Activated CD4-positive, alpha-beta memory T cell treated with anti-CD3 and anti-CD28 coated beads, Interleukin-2, amount 10 ng/mL, durations not matched to agents 7 days and 5 days (primary cell): ENCODE measurements around the gene RPLP2. TPM values are rescaled to one million over a fixed set of nuclear protein-coding genes. Genes with fewer than 3 reads are reported as not detected.
A peak's percentile ranks its signal among the peaks of the same experiment; 100 is the strongest.

Experiments used
- CTCF ChIA-PET: fragments of 350-600 bp; sonication (Branson Sonifier 250); formaldehyde crosslinking; loops from one replicate; lab custom pipeline; 2021; ENCODE audit warnings: antibody characterized with exemption, inconsistent platforms; lab: Charles Lee
- POLR2A ChIA-PET: fragments of 350-600 bp; sonication (Branson Sonifier 250); formaldehyde crosslinking; loops from one replicate; lab custom pipeline; 2021; ENCODE audit warnings: antibody characterized with exemption; lab: Charles Lee
- DNase-seq: peaks from one replicate; pipeline ENCODE4 v3.0.0-alpha.2; 2020
- H3K27ac Mint-ChIP-seq: one replicate; pipeline ENCODE4 v1.8.0; 2021; ENCODE audit warnings: mild to moderate bottlenecking, mixed read lengths
- H3K27me3 Mint-ChIP-seq: one replicate; pipeline ENCODE4 v1.8.0; 2021; ENCODE audit warnings: mixed read lengths
- H3K36me3 Mint-ChIP-seq: one replicate; pipeline ENCODE4 v1.8.0; 2021; ENCODE audit warnings: low read depth, mixed read lengths
- H3K4me1 Mint-ChIP-seq: one replicate; pipeline ENCODE4 v1.8.0; 2021; ENCODE audit warnings: mixed read lengths
- H3K4me3 Mint-ChIP-seq: one replicate; pipeline ENCODE4 v1.8.0; 2021; ENCODE audit warnings: mild to moderate bottlenecking, mixed read lengths
- H3K9me3 Mint-ChIP-seq: one replicate; pipeline ENCODE4 v1.8.0; 2021; ENCODE audit warnings: mixed read lengths
- total RNA-seq, 2 experiments: library from RNA; stranded (reverse); gene quantifications; one replicate each; pipeline ENCODE4 v1.2.3, GENCODE V29; 2021

Gene RPLP2
- 1,000 to 10,000 TPM; 2,077 to 2,079 TPM for total RNA-seq

DNA sequence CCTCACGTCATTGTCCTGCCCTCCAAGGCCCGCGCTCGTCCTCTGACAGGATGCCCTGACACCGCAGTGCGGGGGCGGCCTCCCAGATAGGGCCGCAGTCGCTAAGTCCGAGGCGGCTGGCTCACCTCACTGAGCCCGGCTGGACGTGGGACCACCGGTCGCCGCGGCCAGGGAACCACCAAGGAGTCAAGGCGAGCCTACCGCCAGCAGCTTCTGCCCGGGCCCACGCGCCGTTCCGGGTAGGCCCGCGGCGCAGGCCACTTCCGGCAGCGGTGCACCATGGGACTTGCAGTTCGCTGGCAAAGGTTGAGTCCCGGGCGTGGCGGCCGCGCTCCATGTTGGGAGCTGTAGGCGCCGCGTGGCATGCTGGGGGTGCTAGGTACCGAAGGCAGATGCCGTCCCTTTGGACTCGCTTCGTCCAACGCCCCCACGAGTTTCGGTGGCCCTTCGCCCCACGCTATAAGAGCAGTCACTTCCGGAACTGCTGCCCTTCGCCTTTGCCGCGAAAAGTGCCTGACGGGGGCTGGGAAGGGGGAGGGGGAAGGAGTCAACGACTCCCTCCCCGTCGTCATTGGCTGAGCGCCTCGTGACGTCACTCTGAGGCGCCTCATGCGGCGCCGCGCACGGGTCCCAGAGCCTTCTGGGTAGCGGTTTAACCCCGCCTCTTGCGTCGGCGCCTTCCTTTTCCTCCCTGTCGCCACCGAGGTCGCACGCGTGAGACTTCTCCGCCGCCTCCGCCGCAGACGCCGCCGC, at the start of gene RPLP2:
Gene RPLP2 (plus strand): TSS at position 681 of the 753 bp plus-strand sequence. CDS start 268 bp downstream, outside the sequence.
- H3K4me3 Mint-ChIP-seq: peak within 1 kb of the TSS; percentile 92
- H3K4me1 Mint-ChIP-seq: peaks cover 46% of the 10 kb centered on the region
- POLR2A ChIA-PET: interaction anchor here (0.6 to 2.3 kb wide), 21 partner anchors 10 to 572 kb away, joined by 3 to 62 read pairs (median 4); partner anchors contain the start of genes CD151, CEND1, CRACR2B and DEAF1
- H3K36me3 Mint-ChIP-seq: peaks cover 30% of the 10 kb centered on the region
- H3K27ac Mint-ChIP-seq: peak within 1 kb of the TSS; percentile 98
- no peaks in the 10 kb centered on the region for H3K27me3 Mint-ChIP-seq
- CTCF ChIA-PET: interaction anchor here (0.9 to 2.1 kb wide), 5 partner anchors 10 to 83 kb away, joined by 3 to 8 read pairs (median 3); partner anchors contain the start of gene PNPLA2
- DNase-seq: peak; percentile 98
- no peaks in the 10 kb centered on the region for H3K9me3 Mint-ChIP-seq

DNA sequence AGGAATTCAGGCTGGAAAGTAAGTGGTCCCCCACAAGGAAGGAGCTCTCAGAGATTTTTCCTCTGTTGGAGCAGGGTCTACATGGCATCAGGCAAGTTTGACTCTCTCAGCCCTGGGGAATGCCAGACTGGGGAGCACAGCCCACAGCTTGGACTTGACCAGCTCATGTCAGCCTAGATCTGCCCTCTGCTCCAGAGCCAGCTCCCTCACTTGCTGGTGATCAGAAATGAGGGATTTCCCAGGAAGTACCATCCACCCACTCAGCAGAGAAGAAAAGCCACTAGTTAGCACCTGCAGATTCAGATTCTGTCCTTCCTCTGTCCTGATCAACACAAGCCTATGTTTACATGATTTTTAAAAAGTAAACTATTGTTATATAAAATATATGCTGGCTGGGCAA, 49.5 kb upstream of the RPLP2 start:
- no peak overlapping the region for H3K4me3 Mint-ChIP-seq
- CTCF ChIA-PET: interaction anchor here (1.6 kb wide), 1 partner anchor 12 kb away, joined by 5 read pairs; the partner anchor contains the start of gene TALDO1
- DNase-seq: no peak
- no peaks in the 10 kb centered on the region for H3K9me3 Mint-ChIP-seq
- H3K27me3 Mint-ChIP-seq: no peaks in the 10 kb centered on the region
- H3K27ac Mint-ChIP-seq: peak overlapping the region; percentile 19
- peaks cover 60% of the 10 kb centered on the region for H3K36me3 Mint-ChIP-seq
- POLR2A ChIA-PET: interaction anchor here (1.3 kb wide), 1 partner anchor 12 kb away, joined by 3 read pairs; no protein-coding TSS in a partner anchor
- no peaks in the 10 kb centered on the region for H3K4me1 Mint-ChIP-seq

- ChIA-PET POLR2A (interaction anchor here (0.7 to 1.2 kb wide), 2 partner anchors 14 to 48 kb away, joined by 3 read pairs; partner anchors contain the start of genes RPLP2 and TALDO1), CTCF (interaction anchor here (0.6 to 0.7 kb wide), 2 partner anchors 55 to 188 kb away, joined by 3 to 4 read pairs; no protein-coding TSS in a partner anchor)
- Mint-ChIP-seq H3K4me3 (no peak overlapping the region), H3K36me3 (peaks cover 59% of the 10 kb centered on the region), H3K4me1 (peaks cover 1% of the 10 kb centered on the region), H3K27me3 (no peaks in the 10 kb centered on the region), H3K27ac (no peak overlapping the region), H3K9me3 (no peaks in the 10 kb centered on the region)
- DNase-seq: no peak
Observed at GRCh38 chr11:761526-762108, 48.1 kb upstream of the RPLP2 start.

- H3K4me3 Mint-ChIP-seq: no peak overlapping the region
- peaks cover 53% of the 10 kb centered on the region for H3K36me3 Mint-ChIP-seq
- ChIA-PET CTCF (interaction anchor here (0.6 kb wide), 1 partner anchor 187 kb away, joined by 3 read pairs; no protein-coding TSS in a partner anchor), POLR2A (interaction anchor here (1.2 kb wide), 1 partner anchor 15 kb away, joined by 3 read pairs; the partner anchor contains the start of gene TALDO1)
- no peak for DNase-seq
- H3K27ac Mint-ChIP-seq: no peak overlapping the region
- no peaks in the 10 kb centered on the region for H3K27me3 Mint-ChIP-seq
- peaks cover 5% of the 10 kb centered on the region for H3K4me1 Mint-ChIP-seq
- no peaks in the 10 kb centered on the region for H3K9me3 Mint-ChIP-seq
Observed at GRCh38 chr11:762421-763072, 47.2 kb upstream of the RPLP2 start.

DNA sequence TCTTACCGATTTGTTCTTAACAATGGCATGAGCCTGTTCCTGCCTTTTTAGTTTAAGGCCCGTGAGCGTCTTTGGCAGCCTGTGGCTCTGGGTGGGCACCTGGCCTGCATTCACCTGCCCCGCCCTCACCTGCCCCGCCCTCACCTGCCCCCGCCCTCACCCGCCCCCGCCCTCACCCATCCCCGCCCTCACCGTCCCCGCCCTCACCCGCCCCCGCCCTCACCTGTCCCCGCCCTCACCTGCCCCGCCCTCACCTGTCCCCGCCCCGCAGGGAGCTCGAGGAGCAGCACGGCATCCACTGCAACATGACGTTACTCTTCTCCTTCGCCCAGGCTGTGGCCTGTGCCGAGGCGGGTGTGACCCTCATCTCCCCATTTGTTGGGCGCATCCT, 46.7 kb upstream of the RPLP2 start:
- H3K9me3 Mint-ChIP-seq: no peaks in the 10 kb centered on the region

GRCh38 chr11:763549-764321, 46.0 kb upstream of the RPLP2 start:
- POLR2A ChIA-PET: interaction anchor here (0.8 to 1.6 kb wide), 3 partner anchors 9 to 22 kb away, joined by 3 to 4 read pairs (median 3); no protein-coding TSS in a partner anchor

More for the DNA sequence above, 46.7 kb upstream of the RPLP2 start:
- DNase-seq: no peak
- ChIA-PET CTCF (no interaction called here), POLR2A (interaction anchor here (1.6 kb wide), 1 partner anchor 9 kb away, joined by 3 read pairs; no protein-coding TSS in a partner anchor)
- Mint-ChIP-seq H3K4me1 (peaks cover 5% of the 10 kb centered on the region), H3K4me3 (no peak overlapping the region), H3K36me3 (peaks cover 51% of the 10 kb centered on the region), H3K27ac (no peak overlapping the region), H3K27me3 (no peaks in the 10 kb centered on the region)

GRCh38 chr11:764322-765024, 45.3 kb upstream of the RPLP2 start:
- H3K9me3 Mint-ChIP-seq: no peaks in the 10 kb centered on the region
- POLR2A ChIA-PET: interaction anchor here (0.8 to 1.6 kb wide), 3 partner anchors 10 to 21 kb away, joined by 3 to 4 read pairs (median 3); no protein-coding TSS in a partner anchor
- H3K4me1 Mint-ChIP-seq: peaks cover 5% of the 10 kb centered on the region

More at GRCh38 chr11:763549-764321, 46.0 kb upstream of the RPLP2 start:
- H3K27ac Mint-ChIP-seq: no peak overlapping the region
- H3K4me1 Mint-ChIP-seq: peaks cover 5% of the 10 kb centered on the region
- no peaks in the 10 kb centered on the region for H3K9me3 Mint-ChIP-seq
- H3K36me3 Mint-ChIP-seq: peaks cover 47% of the 10 kb centered on the region
- CTCF ChIA-PET: interaction anchor here (0.8 to 1.5 kb wide), 2 partner anchors 14 to 37 kb away, joined by 3 read pairs; partner anchors contain the start of gene GATD1
- no peak overlapping the region for H3K4me3 Mint-ChIP-seq
- DNase-seq: no peak
- no peaks in the 10 kb centered on the region for H3K27me3 Mint-ChIP-seq

DNA sequence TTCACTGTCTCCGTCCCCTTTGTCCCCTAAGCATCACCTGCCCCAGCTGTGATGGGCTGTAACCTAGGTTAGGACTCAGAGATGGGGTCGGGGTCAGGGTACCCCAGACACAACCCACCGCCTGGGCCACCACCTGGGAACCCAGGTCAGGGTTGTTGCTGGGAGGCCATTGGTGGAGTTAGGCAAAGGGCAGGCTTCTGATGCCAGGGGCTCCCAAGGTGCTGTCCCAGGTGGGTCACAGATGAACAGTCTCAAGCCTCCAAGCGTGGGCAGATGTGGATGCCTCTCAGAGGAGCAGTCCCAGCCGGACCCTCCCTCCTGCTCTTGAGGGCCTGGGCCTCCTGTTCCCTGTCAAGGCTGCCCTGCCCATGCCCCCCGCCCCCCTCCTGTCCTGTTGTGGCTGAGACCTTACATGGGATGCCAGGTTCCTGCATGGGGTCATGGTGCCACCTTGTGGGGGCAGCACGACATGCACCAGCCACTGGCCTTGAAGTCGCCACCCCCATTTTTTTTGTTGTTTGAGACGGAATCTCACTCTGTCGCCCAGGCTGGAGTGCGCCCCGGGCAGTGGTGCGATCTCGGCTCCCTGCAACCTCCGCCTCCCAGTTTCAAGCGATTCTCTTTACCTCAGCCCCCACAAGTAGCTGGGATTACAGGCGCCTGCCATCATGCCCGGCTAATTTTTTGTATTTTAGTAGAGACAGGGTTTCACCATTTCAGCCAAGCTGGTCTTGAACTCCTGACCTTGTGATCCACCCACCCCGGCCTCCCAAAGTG, 44.6 kb upstream of the RPLP2 start:
- ChIA-PET POLR2A (interaction anchor here (0.8 to 1.2 kb wide), 3 partner anchors 11 to 20 kb away, joined by 3 read pairs; no protein-coding TSS in a partner anchor), CTCF (interaction anchor here (1.5 kb wide), 1 partner anchor 12 kb away, joined by 3 read pairs; the partner anchor contains the start of gene GATD1)
- H3K4me1 Mint-ChIP-seq: peaks cover 5% of the 10 kb centered on the region
- H3K4me3 Mint-ChIP-seq: no peak overlapping the region
- no peaks in the 10 kb centered on the region for H3K9me3 Mint-ChIP-seq
- DNase-seq: peak; percentile 73
- peak overlapping the region; percentile 16 for H3K27ac Mint-ChIP-seq
- no peaks in the 10 kb centered on the region for H3K27me3 Mint-ChIP-seq
- peaks cover 46% of the 10 kb centered on the region for H3K36me3 Mint-ChIP-seq

More at GRCh38 chr11:764322-765024, 45.3 kb upstream of the RPLP2 start:
- CTCF ChIA-PET: interaction anchor here (0.6 to 1.5 kb wide), 3 partner anchors 13 to 170 kb away, joined by 3 read pairs; partner anchors contain the start of gene GATD1
- Mint-ChIP-seq H3K36me3 (peaks cover 45% of the 10 kb centered on the region), H3K4me3 (no peak overlapping the region), H3K27ac (no peak overlapping the region), H3K27me3 (no peaks in the 10 kb centered on the region)
- no peak for DNase-seq

DNA sequence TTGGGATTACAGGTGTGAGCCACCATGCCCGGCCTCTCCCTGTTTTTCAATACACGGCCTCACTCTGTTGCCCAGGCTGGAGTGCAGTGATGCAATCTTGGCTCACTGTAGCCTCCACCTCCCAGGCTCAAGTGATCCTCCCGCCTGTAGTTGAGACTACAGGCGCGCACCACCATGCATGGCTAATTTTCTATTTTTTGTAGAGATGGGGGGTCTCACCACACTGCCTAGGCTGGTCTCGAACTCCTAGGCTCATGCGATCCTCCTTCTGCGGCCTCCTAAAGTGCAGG, 44.0 kb upstream of the RPLP2 start:
- CTCF ChIA-PET: no interaction called here
- Mint-ChIP-seq H3K36me3 (peaks cover 46% of the 10 kb centered on the region), H3K9me3 (no peaks in the 10 kb centered on the region), H3K4me1 (peaks cover 5% of the 10 kb centered on the region), H3K27ac (no peak overlapping the region), H3K27me3 (no peaks in the 10 kb centered on the region), H3K4me3 (no peak overlapping the region)
- DNase-seq: no peak
- POLR2A ChIA-PET: interaction anchor here (1.1 to 1.2 kb wide), 2 partner anchors 10 to 18 kb away, joined by 3 read pairs; no protein-coding TSS in a partner anchor

- peaks cover 5% of the 10 kb centered on the region for H3K4me1 Mint-ChIP-seq
- H3K4me3 Mint-ChIP-seq: no peak overlapping the region
- H3K27me3 Mint-ChIP-seq: no peaks in the 10 kb centered on the region
- CTCF ChIA-PET: no interaction called here
- peaks cover 44% of the 10 kb centered on the region for H3K36me3 Mint-ChIP-seq
- no peak overlapping the region for H3K27ac Mint-ChIP-seq
- POLR2A ChIA-PET: interaction anchor here (1.1 to 1.2 kb wide), 2 partner anchors 9 to 18 kb away, joined by 3 read pairs; no protein-coding TSS in a partner anchor
- DNase-seq: no peak
- H3K9me3 Mint-ChIP-seq: no peaks in the 10 kb centered on the region
Observed at GRCh38 chr11:766106-766935, 43.4 kb upstream of the RPLP2 start.
